Measurements from ENCODE around the gene PRUNE1. TPM values are rescaled to one million over a fixed set of nuclear protein-coding genes. Genes with fewer than 3 reads are reported as not detected.

The PRUNE1 gene
- total RNA-seq, 6 donors from 2014 or later: 16.3 to 28.3 (median 21.2) TPM

DNA sequence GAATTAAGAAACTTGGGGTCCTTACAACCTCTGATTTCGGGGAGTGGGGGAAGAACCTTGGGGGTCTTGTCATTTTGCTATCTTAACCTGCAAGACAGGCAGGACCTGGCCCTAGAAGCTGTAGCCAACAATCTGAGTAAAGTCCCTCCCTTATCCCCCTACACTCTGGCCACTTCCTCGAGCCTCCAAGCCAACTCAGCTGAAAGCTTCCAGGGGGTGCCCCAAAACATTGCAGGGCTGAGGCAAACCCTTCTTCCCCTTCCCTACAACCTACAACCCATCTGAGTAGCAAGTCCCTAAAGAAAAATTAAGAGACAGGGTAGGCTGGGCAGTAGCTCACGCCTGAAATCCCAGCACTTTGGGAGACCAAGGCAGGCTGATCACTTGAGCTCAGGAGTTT is 38.6 kb upstream of the PRUNE1 start:
- ATAC-seq (ENCODE audit: low FRiP score in 2 of 2): no peak
- H3K9me3 ChIP-seq: no peaks in the 10 kb centered on the region

DNA sequence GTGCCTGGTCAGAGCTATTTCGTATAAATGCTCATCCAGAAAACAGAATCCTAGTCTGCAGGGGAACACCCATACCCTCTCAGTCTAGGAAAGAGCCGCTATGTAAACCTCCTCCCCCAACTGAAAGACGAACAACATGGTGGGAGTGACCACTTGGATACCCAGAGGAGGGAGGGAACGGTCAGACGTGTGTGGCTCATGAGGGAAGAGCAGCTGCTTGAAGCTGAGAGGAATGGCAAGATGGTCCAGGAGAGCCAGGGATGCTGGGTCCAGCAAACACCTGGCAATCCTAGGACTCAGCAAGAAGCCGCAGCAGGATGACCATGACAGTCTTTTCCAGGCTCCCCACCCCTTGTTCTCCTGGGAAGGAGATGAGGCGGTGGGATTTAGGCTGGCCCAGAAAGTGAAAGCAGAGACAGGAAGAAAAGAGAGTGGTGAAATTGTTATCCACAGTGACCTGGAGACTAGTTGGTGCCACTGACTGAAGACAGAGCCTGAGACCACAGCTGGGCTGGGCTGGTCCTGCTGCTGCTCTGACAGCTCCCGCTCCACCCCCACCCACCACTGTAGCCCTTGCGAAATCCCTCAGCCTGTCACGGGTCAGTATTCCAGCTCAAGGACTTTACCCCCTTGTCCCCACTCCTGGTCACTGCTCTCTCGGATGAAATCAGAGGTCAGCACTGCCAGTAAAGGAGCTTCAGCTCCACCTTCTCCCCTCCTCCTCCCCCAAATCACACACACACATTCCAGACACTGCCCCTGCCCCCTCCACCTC is 37.3 kb upstream of the PRUNE1 start:
- Histone ChIP-seq H3K4me3 (peak overlapping the region in 2 of 4 donors; percentile 90 to 91), H3K4me1 (peaks cover 35 to 67% (median 50%) of the 10 kb centered on the region in 4 donors), H3K9me3 (no peaks in the 10 kb centered on the region), H3K27me3 (no peaks in the 10 kb centered on the region), H3K36me3 (peaks cover 29 to 32% (median 31%) of the 10 kb centered on the region in 4 donors), H3K27ac (peak overlapping the region; percentile 93 to 99 (median 96))
- ATAC-seq (ENCODE audit: low FRiP score in 2 of 2) (peak; percentile 77 to 86), DNase-seq (peak in 1 of 2 donors; percentile 94)
- 31 to 57% methylated on average over 11 of the region's 11 CpGs for WGBS, 2 donors
- TF ChIP-seq, protein P1, sequence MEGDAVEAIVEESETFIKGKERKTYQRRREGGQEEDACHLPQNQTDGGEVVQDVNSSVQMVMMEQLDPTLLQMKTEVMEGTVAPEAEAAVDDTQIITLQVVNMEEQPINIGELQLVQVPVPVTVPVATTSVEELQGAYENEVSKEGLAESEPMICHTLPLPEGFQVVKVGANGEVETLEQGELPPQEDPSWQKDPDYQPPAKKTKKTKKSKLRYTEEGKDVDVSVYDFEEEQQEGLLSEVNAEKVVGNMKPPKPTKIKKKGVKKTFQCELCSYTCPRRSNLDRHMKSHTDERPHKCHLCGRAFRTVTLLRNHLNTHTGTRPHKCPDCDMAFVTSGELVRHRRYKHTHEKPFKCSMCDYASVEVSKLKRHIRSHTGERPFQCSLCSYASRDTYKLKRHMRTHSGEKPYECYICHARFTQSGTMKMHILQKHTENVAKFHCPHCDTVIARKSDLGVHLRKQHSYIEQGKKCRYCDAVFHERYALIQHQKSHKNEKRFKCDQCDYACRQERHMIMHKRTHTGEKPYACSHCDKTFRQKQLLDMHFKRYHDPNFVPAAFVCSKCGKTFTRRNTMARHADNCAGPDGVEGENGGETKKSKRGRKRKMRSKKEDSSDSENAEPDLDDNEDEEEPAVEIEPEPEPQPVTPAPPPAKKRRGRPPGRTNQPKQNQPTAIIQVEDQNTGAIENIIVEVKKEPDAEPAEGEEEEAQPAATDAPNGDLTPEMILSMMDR (IDR thresholded peaks at IDR 0.05): no peak
- TF ChIP-seq EP300 (IDR thresholded peaks at IDR 0.05) (peak in 2 of 4 donors; percentile 39 to 75), POLR2AphosphoS5 (IDR thresholded peaks at IDR 0.05) (peak; percentile 52 to 77), POLR2A (IDR thresholded peaks at IDR 0.05) (peak in 1 of 4 donors; percentile 7)

More for the DNA sequence above, 38.6 kb upstream of the PRUNE1 start:
- TF ChIP-seq, protein P1 (IDR thresholded peaks at IDR 0.05): no peak
- TF ChIP-seq POLR2AphosphoS5 (IDR thresholded peaks at IDR 0.05): no peak
- TF ChIP-seq POLR2A (IDR thresholded peaks at IDR 0.05): no peak
- no peak for TF ChIP-seq EP300 (IDR thresholded peaks at IDR 0.05)
- DNase-seq: no peak
- Histone ChIP-seq H3K4me3 (no peak overlapping the region), H3K36me3 (peaks cover 38 to 45% (median 44%) of the 10 kb centered on the region in 4 donors), H3K27me3 (no peaks in the 10 kb centered on the region), H3K4me1 (peaks cover 32 to 55% (median 45%) of the 10 kb centered on the region in 4 donors), H3K27ac (peak overlapping the region in 3 of 4 donors; percentile 32 to 99 (median 93))
- WGBS, 2 donors: 66 to 74% methylated on average over 3 of the region's 3 CpGs

DNA sequence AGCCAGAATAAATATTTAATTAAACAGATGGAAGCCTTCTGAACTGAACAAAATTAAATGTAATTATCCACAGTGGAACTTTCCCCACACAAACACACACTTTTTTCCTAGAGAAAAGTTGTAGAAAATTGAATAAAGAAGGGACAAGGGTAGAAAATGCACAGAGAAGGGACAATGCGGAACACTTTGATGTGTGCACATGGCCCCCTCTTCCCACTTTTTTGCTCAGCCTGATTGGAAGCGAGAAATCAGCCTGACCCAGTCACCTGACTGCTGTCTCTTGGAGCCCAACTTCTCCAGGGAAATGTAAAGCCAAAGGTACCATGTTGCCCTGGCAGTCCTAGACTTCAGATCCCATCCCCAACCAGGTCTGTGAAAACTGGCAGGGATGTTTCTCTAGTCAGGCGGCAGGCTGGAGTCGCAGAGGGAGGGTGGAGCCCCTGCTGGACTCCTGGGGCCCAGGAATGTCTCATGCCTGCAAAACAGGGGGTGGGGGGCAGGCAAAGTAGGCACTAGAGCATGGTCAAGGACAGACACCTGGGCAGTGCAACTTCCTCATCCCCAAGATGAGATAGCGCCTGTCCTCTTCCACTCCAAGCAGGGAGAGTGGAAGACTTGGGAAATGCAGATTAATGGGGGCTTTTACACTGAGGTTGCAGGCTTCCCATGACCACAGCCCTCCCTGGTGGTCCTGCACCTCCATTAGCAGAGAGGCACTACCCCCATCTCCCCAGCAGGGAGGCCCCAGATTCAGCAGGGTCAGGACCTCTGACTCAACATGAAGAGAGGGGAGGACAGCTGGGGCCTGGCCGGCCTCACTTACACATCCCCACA is 36.4 kb upstream of the PRUNE1 start:
- peaks cover 42 to 75% (median 55%) of the 10 kb centered on the region in 4 donors for H3K4me1 ChIP-seq
- DNase-seq: peak in 1 of 2 donors; percentile 49
- no peak for TF ChIP-seq POLR2AphosphoS5 (IDR thresholded peaks at IDR 0.05)
- TF ChIP-seq EP300 (IDR thresholded peaks at IDR 0.05): no peak
- TF ChIP-seq POLR2A (IDR thresholded peaks at IDR 0.05): peak in 1 of 4 donors; percentile 4
- TF ChIP-seq, protein P1 (IDR thresholded peaks at IDR 0.05): peak in 3 of 6 experiments; percentile 24 to 36 (median 29)
- ATAC-seq (ENCODE audit: low FRiP score in 2 of 2): no peak
- WGBS, 2 donors: 63 to 69% methylated on average over 3 to 6 of the region's 6 CpGs
- H3K36me3 ChIP-seq: peaks cover 21 to 24% (median 23%) of the 10 kb centered on the region in 4 donors
- peak overlapping the region in 3 of 4 donors; percentile 81 to 91 (median 90) for H3K4me3 ChIP-seq
- H3K27ac ChIP-seq: peak overlapping the region; percentile 93 to 99 (median 96)
- H3K27me3 ChIP-seq: no peaks in the 10 kb centered on the region
- H3K9me3 ChIP-seq: no peaks in the 10 kb centered on the region

DNA sequence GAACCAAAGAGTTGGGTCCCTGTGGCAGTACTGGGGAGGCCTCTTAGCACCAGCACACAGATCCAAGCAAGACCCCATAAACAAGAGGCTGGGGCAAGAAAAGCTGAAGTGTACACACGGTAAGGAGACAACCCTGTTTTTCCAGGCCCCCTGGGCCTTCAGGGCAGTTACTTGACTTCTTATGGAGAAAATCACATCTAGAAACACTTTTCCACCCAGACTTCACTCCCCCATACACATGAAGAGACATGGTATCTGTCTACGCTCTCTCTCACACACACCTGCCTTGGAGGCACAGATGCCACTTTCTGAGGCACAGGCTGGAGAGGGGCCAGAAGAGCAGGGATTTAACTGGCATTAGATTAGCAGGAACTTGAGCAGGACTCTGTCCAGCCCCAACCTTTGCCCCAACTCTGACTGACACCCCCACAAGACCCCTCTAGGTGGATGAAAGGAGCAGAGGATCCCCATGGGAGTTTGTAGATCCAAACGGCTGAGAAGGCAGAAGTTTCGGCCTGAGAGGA is 35.8 kb upstream of the PRUNE1 start:
- DNase-seq (peak in 1 of 2 donors; percentile 58), ATAC-seq (ENCODE audit: low FRiP score in 2 of 2) (no peak)
- Histone ChIP-seq H3K27ac (peak overlapping the region; percentile 93 to 99 (median 96)), H3K4me1 (peaks cover 48 to 82% (median 62%) of the 10 kb centered on the region in 4 donors), H3K36me3 (peaks cover 15 to 17% (median 16%) of the 10 kb centered on the region in 4 donors), H3K9me3 (no peaks in the 10 kb centered on the region), H3K4me3 (peak overlapping the region in 3 of 4 donors; percentile 81 to 91 (median 90)), H3K27me3 (no peaks in the 10 kb centered on the region)
- no peak for TF ChIP-seq POLR2AphosphoS5 (IDR thresholded peaks at IDR 0.05)
- TF ChIP-seq, protein P1 (IDR thresholded peaks at IDR 0.05): no peak
- WGBS, 2 donors: 39 to 51% methylated on average over 4 of the region's 4 CpGs
